HCT116 (cell line): ENCODE measurements around the gene TUBA4A. TPM values are rescaled to one million over a fixed set of nuclear protein-coding genes. Genes with fewer than 3 reads are reported as not detected.

Source experiments
- ATAC-seq: fragments of 200-7000 bp; cut with Tn5 transposase; 2 replicates; pipeline ENCODE4 v1.9.1; 2020; ENCODE audit warnings: mild to moderate bottlenecking, moderate library complexity
- BruUV-seq: library from RNA; stranded (reverse); fragments of 400-500 nt; replicated peaks from 2 replicates; lab custom pipeline; 2021; lab: Mats Ljungman, UMichigan
- CTCF ChIA-PET: fragments of 300-600 bp; sonication (Branson Sonifier 250); formaldehyde crosslinking; loops from one replicate; lab custom pipeline; 2021; ENCODE audit warnings: antibody characterized with exemption; lab: Charles Lee
- POLR2A ChIA-PET: fragments of 300-600, 350-600 bp; sonication (Branson Sonifier 250); formaldehyde crosslinking; loops from one replicate; lab custom pipeline; 2021; ENCODE audit warnings: antibody characterized with exemption; lab: Charles Lee
- RAD21 ChIA-PET, 2 experiments: fragments of 300-600 bp; sonication (Branson Sonifier 250); formaldehyde crosslinking; loops; one replicate each; lab custom pipeline; 2023; ENCODE audit warnings: low total read pairs in 2 of 2; ENCODE audit not compliant: uncharacterized antibody in 2 of 2, unreplicated experiment in 2 of 2, low non-redundant PET in 1 of 2; lab: Charles Lee
- DNase-seq: peaks from one replicate; pipeline ENCODE4 v3.0.0-alpha.2; 2010; ENCODE audit warnings: low read depth, low spot score
- H2AFZ ChIP-seq: fragments of 200-600 bp; shearing (Covaris generic), sonication (generic); 2 replicates; pipeline ENCODE4 v1.6.1; 2017; ENCODE audit warnings: low read depth, mixed run types, mixed read lengths, antibody characterized with exemption, low read length; ENCODE audit not compliant: poor library complexity, severe bottlenecking
- H3K27ac ChIP-seq: 2 replicates; pipeline ENCODE4 v1.5.1; 2012; ENCODE audit warnings: low read depth, low read length
- H3K27me3 ChIP-seq: fragments of 200-600 bp; sonication (generic); 2 replicates; pipeline ENCODE4 v1.6.1; 2016; ENCODE audit warnings: mixed run types, low read length, mixed read lengths; ENCODE audit not compliant: insufficient read depth
- H3K36me3 ChIP-seq, 2 experiments: fragments of 200-500 bp in 1 of 2; fragments of 200-600 bp in 1 of 2; sonication (Bioruptor generic) in 1 of 2; sonication (generic) in 1 of 2; 2 replicates each; pipeline versions ENCODE4 v1.5.1 to v1.6.1; 2014 to 2016; ENCODE audit warnings: low read length in 2 of 2, inconsistent platforms in 1 of 2, mixed read lengths in 1 of 2, mixed run types in 1 of 2; ENCODE audit not compliant: insufficient read depth in 2 of 2, control insufficient read depth in 1 of 2
- H3K4me1 ChIP-seq, 2 experiments: fragments of 200-600 bp in 1 of 2; sonication (generic) in 1 of 2; 2 replicates each; pipeline versions ENCODE4 v1.5.1 to v1.6.1; 2012 to 2017; ENCODE audit warnings: low read length in 2 of 2, inconsistent platforms in 1 of 2, mild to moderate bottlenecking in 1 of 2, mixed read lengths in 1 of 2, mixed run types in 1 of 2, moderate library complexity in 1 of 2; ENCODE audit not compliant: insufficient read depth in 2 of 2, control insufficient read depth in 1 of 2
- H3K4me2 ChIP-seq: fragments of 200-600 bp; sonication (generic); 2 replicates; pipeline ENCODE4 v1.6.1; 2017; ENCODE audit warnings: mixed run types, low read length, mixed read lengths
- H3K4me3 ChIP-seq, 2 experiments: fragments of 200-600 bp in 1 of 2; sonication (generic) in 1 of 2; replicated peaks in 1 of 2; 2 replicates each; pipeline ENCODE4 v1.5.1; 2011 to 2016; ENCODE audit warnings: low read length in 2 of 2, control low read depth in 1 of 2, low read depth in 1 of 2, mild to moderate bottlenecking in 1 of 2, mixed read lengths in 1 of 2, mixed run types in 1 of 2
- H3K79me2 ChIP-seq: fragments of 200-600 bp; sonication (generic); 2 replicates; pipeline ENCODE4 v1.6.1; 2017; ENCODE audit warnings: mild to moderate bottlenecking, mixed run types, low read length, moderate library complexity, mixed read lengths; ENCODE audit not compliant: insufficient read depth
- H3K9ac ChIP-seq: fragments of 200-600 bp; sonication (generic); 2 replicates; pipeline ENCODE4 v1.6.1; 2016; ENCODE audit warnings: low read length, mixed read lengths
- H3K9me2 ChIP-seq: fragments of 200-600 bp; sonication (generic), shearing (Covaris generic); 2 replicates; pipeline ENCODE4 v1.6.1; 2017; ENCODE audit warnings: mixed run types, mild to moderate bottlenecking, moderate library complexity; ENCODE audit not compliant: insufficient read depth
- H3K9me3 ChIP-seq, 2 experiments: fragments of 200-500 bp in 1 of 2; fragments of 200-600 bp in 1 of 2; sonication (Bioruptor generic) in 1 of 2; sonication (generic) in 1 of 2; 2 replicates each; pipeline ENCODE4 v1.6.1; 2014 to 2017; ENCODE audit warnings: low read length in 2 of 2, mixed read lengths in 2 of 2, inconsistent platforms in 1 of 2, low read depth in 1 of 2, mild to moderate bottlenecking in 1 of 2, mixed run types in 1 of 2, moderate library complexity in 1 of 2; ENCODE audit not compliant: control insufficient read depth in 1 of 2, insufficient read depth in 1 of 2
- H4K20me1 ChIP-seq: fragments of 200-600 bp; sonication (generic), shearing (Covaris generic); 2 replicates; pipeline ENCODE4 v1.6.1; 2017; ENCODE audit warnings: mixed run types, mild to moderate bottlenecking, moderate library complexity; ENCODE audit not compliant: insufficient read depth
- ATF3 ChIP-seq: IDR thresholded peaks from 2 replicates; pipeline ENCODE4 v1.6.1; 2012
- CBX3 ChIP-seq: IDR thresholded peaks from 2 replicates; pipeline ENCODE4 v1.6.1; 2012; ENCODE audit warnings: low read depth
- CEBPB ChIP-seq: IDR thresholded peaks from 2 replicates; pipeline ENCODE4 v1.6.1; 2012; ENCODE audit warnings: low read depth
- CTCF ChIP-seq, 3 experiments: fragments of 200-600 bp in 1 of 3; sonication (generic) in 1 of 3; IDR thresholded peaks in 2 of 3; conservative IDR thresholded peaks in 1 of 3; 2 replicates each; pipeline ENCODE4 v1.5.1; 2012 to 2017; ENCODE audit warnings: low read depth in 2 of 3, low read length in 2 of 3, antibody characterized with exemption in 1 of 3, borderline replicate concordance in 1 of 3, control low read depth in 1 of 3, mild to moderate bottlenecking in 1 of 3, mixed read lengths in 1 of 3, mixed run types in 1 of 3, moderate library complexity in 1 of 3; ENCODE audit not compliant: insufficient read depth in 1 of 3
- EGR1 ChIP-seq: IDR thresholded peaks from 2 replicates; pipeline ENCODE4 v1.6.1; 2012; ENCODE audit warnings: low read depth
- ELF1 ChIP-seq: IDR thresholded peaks from 2 replicates; pipeline ENCODE4 v1.6.1; 2012; ENCODE audit warnings: low read depth, borderline replicate concordance
- EZH2phosphoT487 ChIP-seq: fragments of 200-600 bp; IDR thresholded peaks from 2 replicates; pipeline ENCODE4 v1.6.1; 2018; ENCODE audit warnings: antibody characterized with exemption, borderline replicate concordance
- FOSL1 ChIP-seq: IDR thresholded peaks from 2 replicates; pipeline ENCODE4 v1.6.1; 2012; ENCODE audit warnings: low read depth
- JUND ChIP-seq: IDR thresholded peaks from 2 replicates; pipeline ENCODE4 v1.6.1; 2012
- POLR2A ChIP-seq: IDR thresholded peaks from 2 replicates; pipeline ENCODE4 v1.7.0; 2011; ENCODE audit warnings: borderline replicate concordance; ENCODE audit not compliant: insufficient read depth, insufficient read length; ENCODE audit errors: extremely low read depth
- POLR2AphosphoS5 ChIP-seq: IDR thresholded peaks from 2 replicates; pipeline ENCODE4 v1.6.1; 2011; ENCODE audit warnings: mild to moderate bottlenecking, low read depth, low read length, moderate library complexity
- RAD21 ChIP-seq: IDR thresholded peaks from 2 replicates; pipeline ENCODE4 v1.6.1; 2012; ENCODE audit warnings: low read depth, mild to moderate bottlenecking
- REST ChIP-seq: IDR thresholded peaks from 2 replicates; pipeline ENCODE4 v1.6.1; 2012; ENCODE audit warnings: low read depth
- SIN3A ChIP-seq: IDR thresholded peaks from 2 replicates; pipeline ENCODE4 v1.6.1; 2012; ENCODE audit warnings: low read depth
- SRF ChIP-seq: IDR thresholded peaks from 2 replicates; pipeline ENCODE4 v1.6.1; 2012; ENCODE audit warnings: low read depth
- YY1 ChIP-seq: IDR thresholded peaks from 2 replicates; pipeline ENCODE4 v1.6.1; 2011; ENCODE audit warnings: low read length, low read depth, moderate library complexity, mild to moderate bottlenecking; ENCODE audit not compliant: insufficient replicate concordance; ENCODE audit errors: extremely low read depth
- ZFX ChIP-seq: fragments of 450-650 bp; IDR thresholded peaks from 2 replicates; pipeline ENCODE4 v1.6.1; 2017
- intact Hi-C: fragments of 100-400 bp; cut with micrococcal nuclease; formaldehyde crosslinking; loops from 2 replicates; pipeline ENCODE4 v1.10.0; 2022
- total RNA-seq: library from RNA; stranded (reverse); gene quantifications from one replicate; pipeline ENCODE4 v1.2.1, GENCODE V29; 2021; ENCODE audit not compliant: unreplicated experiment
- TF ChIP-seq, protein P1 (sequence below): IDR thresholded peaks from 2 replicates; pipeline ENCODE4 v1.6.1; 2012
- TF ChIP-seq, protein P2 (sequence below): IDR thresholded peaks from 2 replicates; pipeline ENCODE4 v1.6.1; 2011; ENCODE audit warnings: mild to moderate bottlenecking, low read length, moderate library complexity; ENCODE audit not compliant: insufficient replicate concordance; ENCODE audit errors: extremely low read depth

Gene TUBA4A
- total RNA-seq, 1 experiment from 2014 or later, result 32.7 TPM

GRCh38 chr2:219286436-219287115 lies 32.9 kb upstream of the TUBA4A start:
- H3K27me3 ChIP-seq, result no peaks in the 10 kb centered on the region
- ATAC-seq, result peak; percentile 51
- peak overlapping the region; percentile 22; the same call in 1 of the 2 replicates for H3K27ac ChIP-seq
- no TSS peak for BruUV-seq
- H3K9me3 ChIP-seq, result no peaks in the 10 kb centered on the region
- RAD21 ChIA-PET, result no interaction called here
- POLR2A ChIA-PET, result no interaction called here
- TF ChIP-seq RAD21, result no peak
- no peak for TF ChIP-seq SIN3A
- no peak for TF ChIP-seq CBX3
- TF ChIP-seq POLR2AphosphoS5, result no peak
- TF ChIP-seq YY1, result no peak
- TF ChIP-seq JUND, result no peak
- TF ChIP-seq EZH2phosphoT487, result no peak
- no peak for TF ChIP-seq ATF3
- TF ChIP-seq, protein P1, sequence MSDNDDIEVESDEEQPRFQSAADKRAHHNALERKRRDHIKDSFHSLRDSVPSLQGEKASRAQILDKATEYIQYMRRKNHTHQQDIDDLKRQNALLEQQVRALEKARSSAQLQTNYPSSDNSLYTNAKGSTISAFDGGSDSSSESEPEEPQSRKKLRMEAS, result no peak
- no peak for TF ChIP-seq ZFX
- TF ChIP-seq REST, result no peak
- TF ChIP-seq POLR2A, result no peak
- no peak for TF ChIP-seq EGR1
- no peak for TF ChIP-seq CEBPB
- TF ChIP-seq SRF, result no peak
- TF ChIP-seq CTCF (IDR thresholded peaks at IDR 0.05 in 2 of 3, conservative IDR thresholded peaks at IDR 0.05 in 1 of 3; ENCODE audit: borderline replicate concordance in 1 of 3, insufficient read depth in 1 of 3, low read depth in 2 of 3, low read length in 2 of 3), result no peak
- TF ChIP-seq ELF1, result no peak
- TF ChIP-seq, protein P2, sequence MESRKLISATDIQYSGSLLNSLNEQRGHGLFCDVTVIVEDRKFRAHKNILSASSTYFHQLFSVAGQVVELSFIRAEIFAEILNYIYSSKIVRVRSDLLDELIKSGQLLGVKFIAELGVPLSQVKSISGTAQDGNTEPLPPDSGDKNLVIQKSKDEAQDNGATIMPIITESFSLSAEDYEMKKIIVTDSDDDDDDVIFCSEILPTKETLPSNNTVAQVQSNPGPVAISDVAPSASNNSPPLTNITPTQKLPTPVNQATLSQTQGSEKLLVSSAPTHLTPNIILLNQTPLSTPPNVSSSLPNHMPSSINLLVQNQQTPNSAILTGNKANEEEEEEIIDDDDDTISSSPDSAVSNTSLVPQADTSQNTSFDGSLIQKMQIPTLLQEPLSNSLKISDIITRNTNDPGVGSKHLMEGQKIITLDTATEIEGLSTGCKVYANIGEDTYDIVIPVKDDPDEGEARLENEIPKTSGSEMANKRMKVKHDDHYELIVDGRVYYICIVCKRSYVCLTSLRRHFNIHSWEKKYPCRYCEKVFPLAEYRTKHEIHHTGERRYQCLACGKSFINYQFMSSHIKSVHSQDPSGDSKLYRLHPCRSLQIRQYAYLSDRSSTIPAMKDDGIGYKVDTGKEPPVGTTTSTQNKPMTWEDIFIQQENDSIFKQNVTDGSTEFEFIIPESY, result no peak
- no peak for TF ChIP-seq FOSL1
- DNase-seq, result no peak
- H3K4me2 ChIP-seq, result peak overlapping the region; percentile 18; the same call in 1 of the 2 replicates
- no peaks in the 10 kb centered on the region for H3K79me2 ChIP-seq
- no peak overlapping the region for H3K9ac ChIP-seq
- intact Hi-C loops, result no loop called here
- H2AFZ ChIP-seq, result no peak overlapping the region
- H3K4me3 ChIP-seq, result no peak overlapping the region
- no peaks in the 10 kb centered on the region for H3K36me3 ChIP-seq
- CTCF ChIA-PET, result interaction anchor here (1.2 to 1.7 kb wide), 2 partner anchors 8 to 9 kb away, joined by 3 to 18 read pairs; partner anchors contain the start of gene DNAJB2
- H3K4me1 ChIP-seq, result peaks cover 16 to 18% of the 10 kb centered on the region in 2 experiments
- H4K20me1 ChIP-seq, result no peaks in the 10 kb centered on the region
- H3K9me2 ChIP-seq, result no peaks in the 10 kb centered on the region
